Upper lobe of right lung (tissue), 1 donor: ENCODE results near the gene C10orf71. TPM values are rescaled to one million over a fixed set of nuclear protein-coding genes. Genes with fewer than 3 reads are reported as not detected.

Experiments
- ATAC-seq: fragments of 200-7000 bp; cut with Tn5 transposase; one replicate; pipeline ENCODE4 v1.9.1; 2020; ENCODE audit warnings: mild to moderate bottlenecking, moderate library complexity
- DNase-seq: peaks from one replicate; pipeline ENCODE4 v3.0.0-alpha.2; 2020
- H3K27ac ChIP-seq: fragments of 200-600 bp; one replicate; pipeline ENCODE4 v1.8.0; 2022
- H3K27me3 ChIP-seq: fragments of 200-600 bp; one replicate; pipeline ENCODE4 v1.8.0; 2022; ENCODE audit warnings: mild to moderate bottlenecking
- H3K36me3 ChIP-seq: fragments of 200-600 bp; one replicate; pipeline ENCODE4 v1.8.0; 2022
- H3K4me1 ChIP-seq: fragments of 200-600 bp; one replicate; pipeline ENCODE4 v1.8.0; 2022
- H3K4me3 ChIP-seq: fragments of 200-600 bp; one replicate; pipeline ENCODE4 v1.8.0; 2022; ENCODE audit warnings: mild to moderate bottlenecking
- H3K9me3 ChIP-seq: fragments of 200-600 bp; one replicate; pipeline ENCODE4 v1.8.0; 2022
- intact Hi-C: fragments of 100-400 bp; cut with DNase I; formaldehyde crosslinking; loops from one replicate; pipeline ENCODE4 v1.11.0; 2022
- total RNA-seq: library from RNA; stranded (reverse); fragmentation: NEBNext Ultra II Directional; extraction: Animal tissue kit (Norgen Biotek cat#: 25700); gene quantifications from one replicate; pipeline ENCODE4 v1.2.1, GENCODE V29; 2021
- TF ChIP-seq, protein P1 (sequence below): fragments of 200-600 bp; IDR thresholded peaks from one replicate; pipeline ENCODE4 v1.8.0; 2022; ENCODE audit warnings: antibody characterized with exemption
- donor health status: DM: no; HTN: yes; CAD: no; lungs with severe emphysema.

The C10orf71 gene
- total RNA-seq, 1 donor from 2014 or later, result not detected

DNA sequence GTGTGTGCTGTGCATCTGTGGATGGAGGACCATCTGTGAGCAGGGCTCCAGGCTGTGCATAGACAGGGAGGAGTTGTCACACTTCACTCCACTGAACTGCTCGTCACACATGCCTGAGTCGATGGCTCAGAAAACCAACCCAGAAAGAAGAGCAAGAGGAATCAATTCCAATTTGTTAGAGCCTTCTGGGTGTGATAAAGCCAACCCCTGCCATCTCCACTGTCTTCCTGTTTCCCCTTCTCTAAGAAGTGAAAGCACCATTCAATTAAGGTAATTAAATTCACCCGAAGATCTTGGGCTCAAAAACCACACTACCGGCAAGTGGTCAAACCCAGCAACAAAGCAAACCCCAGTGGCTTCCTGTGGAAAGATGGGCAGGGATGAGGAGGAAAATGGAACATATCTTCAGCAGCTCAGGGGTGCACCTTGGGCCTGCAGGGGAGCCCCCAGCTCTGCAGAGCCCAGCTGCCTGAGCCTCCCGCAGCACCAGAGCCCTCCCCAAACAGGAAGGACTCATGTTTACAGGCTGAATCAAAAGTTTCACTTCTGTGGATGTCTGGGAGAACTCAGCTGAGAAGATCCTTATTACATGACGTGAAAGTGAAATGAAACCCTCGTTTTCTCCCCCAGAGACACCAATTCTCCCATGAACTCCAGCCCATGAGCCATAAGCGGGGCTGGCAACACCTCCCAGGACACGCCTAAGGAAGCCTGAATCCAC, 10.9 kb downstream of the C10orf71 start:
- no peaks in the 10 kb centered on the region for H3K9me3 ChIP-seq
- H3K27ac ChIP-seq, result peak overlapping the region; percentile 19
- H3K27me3 ChIP-seq, result no peaks in the 10 kb centered on the region
- H3K36me3 ChIP-seq, result no peaks in the 10 kb centered on the region
- TF ChIP-seq, protein P1, sequence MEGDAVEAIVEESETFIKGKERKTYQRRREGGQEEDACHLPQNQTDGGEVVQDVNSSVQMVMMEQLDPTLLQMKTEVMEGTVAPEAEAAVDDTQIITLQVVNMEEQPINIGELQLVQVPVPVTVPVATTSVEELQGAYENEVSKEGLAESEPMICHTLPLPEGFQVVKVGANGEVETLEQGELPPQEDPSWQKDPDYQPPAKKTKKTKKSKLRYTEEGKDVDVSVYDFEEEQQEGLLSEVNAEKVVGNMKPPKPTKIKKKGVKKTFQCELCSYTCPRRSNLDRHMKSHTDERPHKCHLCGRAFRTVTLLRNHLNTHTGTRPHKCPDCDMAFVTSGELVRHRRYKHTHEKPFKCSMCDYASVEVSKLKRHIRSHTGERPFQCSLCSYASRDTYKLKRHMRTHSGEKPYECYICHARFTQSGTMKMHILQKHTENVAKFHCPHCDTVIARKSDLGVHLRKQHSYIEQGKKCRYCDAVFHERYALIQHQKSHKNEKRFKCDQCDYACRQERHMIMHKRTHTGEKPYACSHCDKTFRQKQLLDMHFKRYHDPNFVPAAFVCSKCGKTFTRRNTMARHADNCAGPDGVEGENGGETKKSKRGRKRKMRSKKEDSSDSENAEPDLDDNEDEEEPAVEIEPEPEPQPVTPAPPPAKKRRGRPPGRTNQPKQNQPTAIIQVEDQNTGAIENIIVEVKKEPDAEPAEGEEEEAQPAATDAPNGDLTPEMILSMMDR, result no peak
- ATAC-seq, result peak; percentile 44
- H3K4me1 ChIP-seq, result peaks cover 4% of the 10 kb centered on the region
- H3K4me3 ChIP-seq, result no peak overlapping the region
- DNase-seq, result peak; percentile 40
- intact Hi-C loops, result no loop called here

DNA sequence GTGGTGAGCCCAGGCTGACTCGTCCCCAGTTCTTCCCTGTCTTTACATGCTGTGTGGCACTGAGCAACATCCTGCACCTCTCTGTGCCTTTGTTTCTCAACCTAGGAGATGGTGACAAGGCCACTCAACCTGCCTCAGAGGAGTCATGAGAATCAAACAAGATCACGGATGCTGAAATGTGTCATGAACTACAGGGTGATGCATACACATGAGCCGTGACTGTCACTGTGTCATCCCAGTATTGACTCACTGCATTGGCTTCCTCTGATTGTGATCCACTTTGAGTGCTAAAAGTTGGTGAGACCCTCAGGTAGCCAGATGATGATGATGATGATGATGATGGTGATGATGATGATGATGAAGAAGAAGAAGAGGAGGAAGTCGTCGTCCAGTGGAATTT, 11.5 kb downstream of the C10orf71 start:
- DNase-seq (no peak), ATAC-seq (peak; percentile 5)
- TF ChIP-seq, protein P1, result no peak
- Histone ChIP-seq H3K9me3 (no peaks in the 10 kb centered on the region), H3K36me3 (no peaks in the 10 kb centered on the region), H3K27ac (peak overlapping the region; percentile 19), H3K4me3 (no peak overlapping the region), H3K27me3 (no peaks in the 10 kb centered on the region), H3K4me1 (peaks cover 4% of the 10 kb centered on the region)
- intact Hi-C loops, result no loop called here

DNA sequence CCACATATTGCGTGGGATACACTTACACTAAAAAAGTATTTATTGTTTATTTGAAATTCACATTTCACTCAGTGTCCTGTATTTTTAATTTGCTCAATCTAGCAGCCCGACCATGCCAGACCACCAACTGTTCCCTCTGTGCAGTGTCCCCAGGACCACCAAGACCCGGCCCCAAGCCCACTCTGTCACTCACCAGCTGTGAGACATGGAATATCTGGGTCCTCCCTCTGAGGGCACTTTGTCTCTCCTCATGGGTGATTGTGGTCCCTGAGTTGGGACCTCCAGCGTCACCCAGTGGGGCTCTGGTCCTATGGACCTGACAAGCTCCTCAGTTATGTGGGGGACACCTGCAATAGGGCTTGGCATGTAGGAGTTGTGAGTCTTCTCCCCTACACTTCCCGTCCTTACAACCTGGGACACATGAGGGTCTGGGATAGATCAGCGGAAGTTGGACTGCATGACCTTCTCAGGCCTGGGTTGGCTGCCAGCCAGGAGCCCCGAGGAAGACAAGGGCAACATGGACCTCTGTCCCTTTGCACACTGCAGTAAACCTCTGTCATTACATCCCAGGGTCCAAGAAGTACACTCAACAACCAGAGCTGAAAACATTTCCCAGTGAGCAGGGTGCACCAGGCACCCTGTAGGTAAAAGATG, 12.1 kb downstream of the C10orf71 start:
- no peak overlapping the region for H3K4me3 ChIP-seq
- intact Hi-C loops, result no loop called here
- no peak for ATAC-seq
- H3K36me3 ChIP-seq, result no peaks in the 10 kb centered on the region
- H3K4me1 ChIP-seq, result peaks cover 4% of the 10 kb centered on the region
- H3K27me3 ChIP-seq, result no peaks in the 10 kb centered on the region
- H3K27ac ChIP-seq, result no peak overlapping the region
- no peaks in the 10 kb centered on the region for H3K9me3 ChIP-seq
- peak; percentile 58 for DNase-seq
- TF ChIP-seq, protein P1, result no peak

DNA sequence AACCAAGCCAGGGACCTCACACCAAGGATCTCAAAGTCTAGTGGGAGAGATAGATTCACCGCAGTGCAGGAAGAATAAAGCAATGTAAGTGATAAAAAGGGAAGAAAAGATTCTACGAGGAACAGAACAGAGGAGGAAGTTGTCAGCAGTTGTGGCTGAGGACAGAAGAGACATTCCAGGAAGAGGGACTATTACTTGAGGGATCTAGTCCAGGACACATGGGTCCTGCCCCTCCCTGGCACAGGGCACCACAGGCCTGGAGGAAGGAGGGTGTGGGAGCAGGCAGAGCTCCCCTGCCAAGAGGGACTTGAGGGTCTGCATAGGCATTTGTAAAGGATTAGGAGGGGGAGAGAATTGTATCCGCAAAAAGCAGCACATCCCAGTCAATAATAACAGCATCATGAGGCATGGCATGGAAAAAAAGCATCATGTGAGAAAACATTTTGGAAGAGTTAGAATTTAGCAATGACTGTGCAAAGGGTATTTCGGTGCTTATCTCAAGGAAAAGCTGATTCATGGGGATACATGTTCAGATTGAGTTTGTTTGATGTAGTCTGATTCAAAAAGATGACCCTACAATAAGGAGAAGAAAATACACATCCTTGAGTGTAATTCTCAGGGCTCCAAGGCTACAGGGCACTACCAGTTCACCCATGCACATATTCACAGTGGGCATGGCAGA, 12.7 kb downstream of the C10orf71 start:
- peak; percentile 48 for DNase-seq
- H3K27ac ChIP-seq, result no peak overlapping the region
- H3K4me3 ChIP-seq, result no peak overlapping the region
- no peaks in the 10 kb centered on the region for H3K36me3 ChIP-seq
- peak; percentile 42 for ATAC-seq
- H3K9me3 ChIP-seq, result no peaks in the 10 kb centered on the region
- H3K27me3 ChIP-seq, result no peaks in the 10 kb centered on the region
- intact Hi-C loops, result no loop called here
- TF ChIP-seq, protein P1, result no peak
- peaks cover 4% of the 10 kb centered on the region for H3K4me1 ChIP-seq

DNA sequence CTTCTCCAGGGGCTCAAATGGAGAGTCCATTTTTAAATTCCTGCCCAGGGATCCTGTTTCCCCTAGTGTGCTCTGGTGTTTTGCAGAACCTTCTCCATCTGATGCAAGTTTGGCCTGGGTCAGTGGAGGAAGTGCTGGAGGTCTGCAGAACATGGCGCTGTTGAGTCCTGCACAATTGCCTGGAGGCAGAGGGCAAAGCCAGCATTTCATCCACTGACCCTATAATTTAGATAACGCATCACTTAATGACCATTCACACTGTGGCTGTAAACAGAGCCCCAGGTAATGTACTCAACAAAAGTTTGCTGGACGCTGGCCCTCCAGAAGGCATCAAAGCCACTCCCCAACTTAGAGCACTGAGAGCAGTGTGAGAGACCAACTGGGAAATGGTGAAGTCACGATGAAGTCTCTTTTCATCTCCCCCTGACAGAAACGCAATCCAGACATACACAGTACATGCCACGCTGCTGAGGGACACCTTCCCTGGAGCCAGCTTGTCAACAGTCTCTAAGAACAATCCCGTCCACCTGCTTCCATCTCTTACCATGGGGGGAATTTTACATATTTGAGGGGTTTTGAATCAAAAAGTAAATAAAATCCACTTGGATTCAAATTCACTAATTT, 13.4 kb downstream of the C10orf71 start:
- Histone ChIP-seq H3K4me3 (no peak overlapping the region), H3K4me1 (peaks cover 4% of the 10 kb centered on the region), H3K9me3 (no peaks in the 10 kb centered on the region), H3K27ac (no peak overlapping the region), H3K36me3 (no peaks in the 10 kb centered on the region), H3K27me3 (no peaks in the 10 kb centered on the region)
- intact Hi-C loops, result no loop called here
- TF ChIP-seq, protein P1, result no peak
- ATAC-seq (peak; percentile 42), DNase-seq (peak; percentile 27)
